Mucosa of descending colon (tissue), 3 donors: ENCODE data around the gene DISP2. TPM values are rescaled to one million over a fixed set of nuclear protein-coding genes. Genes with fewer than 3 reads are reported as not detected.

Source experiments
- ATAC-seq: fragments of 200-7000 bp; cut with Tn5 transposase; one replicate; pipeline ENCODE4 v1.9.1; 2020; ENCODE audit warnings: mild to moderate bottlenecking, moderate library complexity
- DNase-seq, 3 donors: peaks; one replicate each; pipeline ENCODE4 v3.0.0-alpha.2; 2020
- H3K36me3 ChIP-seq: fragments of 200-600 bp; one replicate; pipeline ENCODE4 v1.8.0; 2021; ENCODE audit warnings: low read depth, mild to moderate bottlenecking
- H3K4me1 ChIP-seq: fragments of 200-600 bp; one replicate; pipeline ENCODE4 v1.8.0; 2021; ENCODE audit warnings: low read depth, mild to moderate bottlenecking
- H3K4me3 ChIP-seq: fragments of 200-600 bp; one replicate; pipeline ENCODE4 v1.8.0; 2021; ENCODE audit warnings: mild to moderate bottlenecking
- H3K9me3 ChIP-seq: fragments of 200-600 bp; one replicate; pipeline ENCODE4 v1.8.0; 2021; ENCODE audit warnings: mild to moderate bottlenecking
- CTCF ChIP-seq: fragments of 200-600 bp; IDR thresholded peaks from one replicate; pipeline ENCODE4 v1.8.0; 2022; ENCODE audit warnings: antibody characterized with exemption, mild to moderate bottlenecking
- intact Hi-C, 2 donors: fragments of 100-400 bp; cut with DNase I in 1 of 2; cut with micrococcal nuclease in 1 of 2; formaldehyde crosslinking; loops; one replicate each; pipeline versions ENCODE4 v1.11.0 to v1.11.1; 2022; cut with DNase I, micrococcal nuclease
- total RNA-seq, 3 donors: library from RNA; stranded (reverse); fragmentation: NEBNext Ultra II Directional in 2 of 3; extraction: Animal tissue kit (Norgen Biotek cat#: 25700) in 2 of 3; gene quantifications; one replicate each; pipeline versions ENCODE4 v1.2.1 to v1.2.4, GENCODE V29; 2021 to 2023
- donor health status: DM: no; HTN: no; CAD: no; lungs with moderate emphysema.
- donor health status: DM: no; HTN: no; CAD: no.
- donor health status: DM: no; HTN: yes; CAD: no.

DISP2 gene
- total RNA-seq, 3 donors from 2014 or later = 5.1 to 23.4 (median 16.1) TPM

GRCh38 chr15:40345867-40346578, 12.0 kb upstream of the DISP2 start:
- no peak for TF ChIP-seq CTCF
- peaks cover 65% of the 10 kb centered on the region for H3K4me1 ChIP-seq
- DNase-seq = peak; percentile 86 to 91 (median 88)
- no peak overlapping the region for H3K4me3 ChIP-seq
- no peaks in the 10 kb centered on the region for H3K36me3 ChIP-seq
- no peaks in the 10 kb centered on the region for H3K9me3 ChIP-seq
- ATAC-seq = peak; percentile 58
- intact Hi-C loops = no loop called here

- no peak for TF ChIP-seq CTCF
- Histone ChIP-seq H3K36me3 (no peaks in the 10 kb centered on the region), H3K9me3 (no peaks in the 10 kb centered on the region), H3K4me3 (no peak overlapping the region), H3K4me1 (peaks cover 56% of the 10 kb centered on the region)
- intact Hi-C loops = no loop called here
- no peak for ATAC-seq
- peak in 1 of 3 donors; percentile 44 for DNase-seq
Measured at GRCh38 chr15:40346579-40347558, 11.2 kb upstream of the DISP2 start.

GRCh38 chr15:40347559-40348473, 10.2 kb upstream of the DISP2 start:
- intact Hi-C loops = no loop called here
- peak; percentile 88 to 90 (median 88) for DNase-seq

GRCh38 chr15:40348474-40348870, 9.5 kb upstream of the DISP2 start:
- H3K4me3 ChIP-seq = no peak overlapping the region
- ATAC-seq = no peak
- H3K36me3 ChIP-seq = no peaks in the 10 kb centered on the region
- no peaks in the 10 kb centered on the region for H3K9me3 ChIP-seq
- peaks cover 45% of the 10 kb centered on the region for H3K4me1 ChIP-seq
- intact Hi-C loops = no loop called here
- TF ChIP-seq CTCF = no peak
- DNase-seq = no peak

More at GRCh38 chr15:40347559-40348473, 10.2 kb upstream of the DISP2 start:
- TF ChIP-seq CTCF = no peak
- no peaks in the 10 kb centered on the region for H3K9me3 ChIP-seq
- H3K4me1 ChIP-seq = peaks cover 51% of the 10 kb centered on the region
- ATAC-seq = peak; percentile 62
- no peaks in the 10 kb centered on the region for H3K36me3 ChIP-seq
- no peak overlapping the region for H3K4me3 ChIP-seq

GRCh38 chr15:40349163-40349562, 8.9 kb upstream of the DISP2 start:
- peak; percentile 20 for ATAC-seq
- no peak for TF ChIP-seq CTCF
- Histone ChIP-seq H3K9me3 (no peaks in the 10 kb centered on the region), H3K36me3 (no peaks in the 10 kb centered on the region), H3K4me3 (no peak overlapping the region), H3K4me1 (peaks cover 42% of the 10 kb centered on the region)
- DNase-seq = peak; percentile 73 to 79 (median 77)
- intact Hi-C loops = no loop called here
